Adrenal gland (tissue), 12 donors: Measurements from ENCODE around the gene ARIH1. TPM values are rescaled to one million over a fixed set of nuclear protein-coding genes. Genes with fewer than 3 reads are reported as not detected.
A peak's percentile ranks its signal among the peaks of the same experiment; 100 is the strongest.
"Not testable (repeated sequence)": the region's sequence is repeated elsewhere in the genome, so short reads cannot be mapped to it uniquely, and the experiment has no call there.

Source experiments
- DNase-seq, 7 donors: peaks; one replicate each; pipeline ENCODE4 v3.0.0-alpha.2; 2019 to 2020
- H3K27ac ChIP-seq, 5 donors: fragments of 200-600 bp; sonication (generic) in 4 of 5; 1 replicate in 3 of 5; 2 replicates in 2 of 5; pipeline versions ENCODE4 v1.5.1 to v1.8.0; 2016 to 2020; ENCODE audit warnings: mild to moderate bottlenecking in 1 of 5
- H3K27me3 ChIP-seq: fragments of 200-600 bp; 2 replicates; pipeline ENCODE4 v1.8.0; 2021
- H3K36me3 ChIP-seq, 2 donors: fragments of 200-600 bp; replicated peaks in 1 of 2; 1 replicate in 1 of 2; 2 replicates in 1 of 2; pipeline versions ENCODE4 v1.5.1 to v1.8.0; 2018 to 2022
- H3K4me1 ChIP-seq, 2 donors: fragments of 200-600 bp; replicated peaks in 1 of 2; 1 replicate in 1 of 2; 2 replicates in 1 of 2; pipeline versions ENCODE4 v1.5.1 to v1.8.0; 2018 to 2021
- H3K4me3 ChIP-seq, 4 donors: fragments of 200-600 bp; sonication (generic) in 3 of 4; one replicate each; pipeline ENCODE4 v1.5.1; 2016 to 2018
- H3K9me3 ChIP-seq, 3 donors: fragments of 200-600 bp; sonication (generic) in 1 of 3; replicated peaks in 1 of 3; 1 replicate in 2 of 3; 2 replicates in 1 of 3; pipeline versions ENCODE4 v1.5.1 to v1.8.0; 2016 to 2021
- WGBS, 4 donors: extraction: QIAGEN DNeasy Blood & Tissue Kit in 2 of 4; methylation state at CpG; one replicate each; pipeline versions ENCODE4 v1.1.5 to v1.1.7; 2013 to 2017; 5-methylcytosine and 5-hydroxymethylcytosine counted together
- intact Hi-C, 2 donors: fragments of 100-400 bp; cut with DNase I; formaldehyde crosslinking; loops; one replicate each; pipeline versions ENCODE4 v1.14.1 to v1.15.0; 2022 to 2023
- microRNA counts, 2 donors: library from miRNA; unstranded; fragments of <30 nt; microRNA quantifications; one replicate each; lab custom pipeline; 2016
- polyA plus RNA-seq, 3 donors: library from polyadenylated mRNA; stranded (reverse); fragments of 200-250 nt in 2 of 3; fragments of 350-450 nt in 1 of 3; fragmentation: Illumina TruSeq in 1 of 3; extraction: RNeasy Lipid Tissue Mini Kit (QIAGEN cat#74804) in 1 of 3; gene quantifications; one replicate each; pipeline ENCODE4 v1.2.3, GENCODE V29; 2013 to 2014
- total RNA-seq, 9 donors: library from RNA; depleted of rRNA in 4 of 9; stranded (reverse); fragments of >200 nt in 4 of 9; fragments of 120-200 nt in 1 of 9; fragmentation: NEBNext Ultra II Directional in 1 of 9; extraction: Animal tissue kit (Norgen Biotek cat#: 25700) in 1 of 9; gene quantifications; one replicate each; pipeline versions ENCODE4 v1.1.0 to v1.2.4, GENCODE V29; 2013 to 2023
- donor health status: healthy with polysubstance abuse.
- donor health status: Bipolar disorder and iron deficiency.
- donor health status: DM: yes; HTN: yes; CAD: no.
- donor health status: DM: no; HTN: no; CAD: no.
- donor health status: DM: no; HTN: no; CAD: no.
- donor health status: DM: yes; HTN: yes; CAD: no.

ARIH1 gene
- total and polyA plus RNA-seq, 12 donors, result 18.3 to 159 (median 58.8) TPM

DNA sequence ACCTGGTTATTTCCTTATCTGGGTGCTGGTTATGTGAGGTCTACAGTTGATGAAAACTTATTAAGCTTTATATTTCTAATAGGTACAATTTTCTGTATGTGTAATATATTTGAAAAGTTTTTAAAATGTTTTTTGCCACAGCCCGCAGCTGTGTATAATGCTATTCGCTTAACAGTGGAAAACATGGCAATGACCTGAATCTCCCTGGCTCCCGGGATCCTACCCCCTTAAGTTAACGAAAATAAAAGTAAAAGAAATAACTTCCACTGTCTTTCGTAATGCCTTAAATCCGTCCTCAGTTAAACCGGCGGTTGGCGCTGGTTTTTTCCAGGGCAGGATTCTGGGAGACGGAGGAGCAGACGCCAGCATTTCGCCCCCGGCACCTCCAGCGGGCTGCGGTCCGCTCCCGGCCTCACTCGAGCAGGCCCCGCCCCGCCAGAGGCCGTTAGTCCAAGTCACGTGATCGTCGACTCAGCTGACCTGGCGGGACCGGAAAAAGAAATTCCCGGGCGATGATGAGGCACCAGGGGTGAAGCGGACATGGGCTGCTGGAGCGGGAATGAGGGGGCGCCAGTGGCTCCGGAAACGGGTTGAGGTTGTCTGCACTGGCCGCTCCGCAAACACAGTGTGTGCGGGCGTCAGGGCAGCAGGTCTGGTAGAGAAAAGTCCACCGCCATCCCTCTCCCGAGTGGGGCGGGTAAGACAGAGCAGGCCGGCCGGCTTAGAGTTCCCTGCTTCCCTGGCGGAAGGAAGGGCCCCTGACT, 162.6 kb downstream of the ARIH1 start:
- WGBS, 4 donors, result 0% methylated on average over 18 to 19 of the region's 43 CpGs; no CpG with 5 or more reads in 2 of the 4 donors
- H3K27me3 ChIP-seq, H3K9me3 ChIP-seq, intact Hi-C loops, H3K36me3 ChIP-seq, H3K4me1 ChIP-seq: not testable (repeated sequence)
- DNase-seq, result peak; percentile 52 to 91 (median 80)
- peak overlapping the region in 1 of 4 donors; percentile 49 for H3K4me3 ChIP-seq
- H3K27ac ChIP-seq, result peak overlapping the region in 1 of 5 donors; percentile 66

DNA sequence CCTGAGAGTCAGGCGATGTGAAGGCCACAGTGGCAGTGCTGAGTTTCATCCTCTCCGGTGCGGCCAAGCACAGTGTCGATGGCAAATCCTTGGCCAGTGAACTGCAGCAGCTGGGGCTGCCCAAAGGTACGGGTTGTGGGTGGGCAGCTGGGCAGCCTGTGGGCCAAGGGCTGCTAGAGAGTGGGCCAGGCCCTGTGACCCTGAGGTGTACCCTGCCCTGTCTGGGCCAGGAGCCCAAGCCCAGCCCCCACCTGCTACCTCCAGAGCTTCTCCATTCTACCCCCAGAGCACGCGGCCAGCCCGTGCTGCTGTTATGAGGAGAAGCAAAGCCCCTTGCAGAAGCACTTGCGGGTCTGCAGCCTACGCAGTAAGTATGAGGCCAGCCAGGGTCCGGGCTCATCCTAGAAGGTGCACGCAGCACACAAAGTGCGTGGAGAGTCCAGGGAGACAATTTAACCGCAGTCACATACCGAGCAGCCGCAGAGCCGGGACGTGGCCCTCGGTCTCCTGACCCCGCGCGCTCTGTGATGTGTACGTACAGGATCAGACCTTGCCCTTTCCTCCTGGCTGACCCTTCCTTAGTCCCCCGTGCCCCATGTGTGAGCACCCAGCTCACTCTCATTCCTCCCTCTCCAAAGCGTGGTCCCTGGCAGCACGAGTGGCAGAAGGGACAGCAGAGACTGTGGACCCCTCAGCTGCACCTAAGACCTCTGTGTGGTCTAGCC, 165.8 kb downstream of the ARIH1 start:
- DNase-seq, H3K27ac ChIP-seq, H3K4me1 ChIP-seq, H3K4me3 ChIP-seq, intact Hi-C loops, H3K36me3 ChIP-seq, H3K27me3 ChIP-seq, H3K9me3 ChIP-seq: not testable (repeated sequence)
- WGBS, 4 donors, result no CpG with 5 or more reads among the region's 26 CpGs

GRCh38 chr15:72642271-72642670, 168.1 kb downstream of the ARIH1 start:
- H3K36me3 ChIP-seq, H3K4me3 ChIP-seq, DNase-seq, H3K27me3 ChIP-seq, H3K27ac ChIP-seq, H3K4me1 ChIP-seq, intact Hi-C loops, H3K9me3 ChIP-seq: not testable (repeated sequence)
- WGBS, 4 donors, result no CpG with 5 or more reads among the region's 2 CpGs

DNA sequence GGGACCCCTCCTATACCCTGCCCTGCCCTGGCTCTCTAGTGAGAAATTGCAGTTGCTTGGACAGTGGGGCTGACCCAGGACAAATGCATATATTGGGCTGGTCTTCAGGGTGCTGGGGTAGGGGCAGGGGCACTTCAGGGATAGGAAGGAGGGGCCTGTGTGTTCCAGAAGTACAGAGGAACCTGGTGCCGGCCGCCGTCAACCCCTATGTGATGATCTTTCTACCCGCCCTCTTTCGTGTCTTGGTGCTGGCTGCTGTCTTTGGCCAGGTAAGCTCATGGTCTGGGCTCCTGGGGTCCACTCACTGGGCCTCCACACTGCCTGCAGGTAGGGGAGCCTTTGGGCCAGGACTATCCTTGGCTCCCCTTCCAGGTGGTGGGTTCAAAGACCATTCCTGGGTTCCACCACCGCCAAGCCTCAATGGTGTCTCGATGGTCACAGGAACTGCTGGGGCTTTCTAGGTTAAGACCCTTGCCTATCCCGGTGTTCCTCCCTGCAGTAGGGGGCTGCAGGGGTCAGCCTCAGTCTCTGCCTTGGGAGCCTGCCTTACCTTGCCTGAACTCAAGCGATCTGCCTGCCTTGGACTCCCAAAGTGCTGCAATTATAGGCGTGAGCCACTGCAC, 174.6 kb downstream of the ARIH1 start:
- H3K9me3 ChIP-seq, intact Hi-C loops, H3K27ac ChIP-seq, H3K27me3 ChIP-seq, H3K36me3 ChIP-seq, DNase-seq, H3K4me3 ChIP-seq, H3K4me1 ChIP-seq: not testable (repeated sequence)
- 57 to 80% (median 78%) methylated on average over 3 to 8 of the region's 10 CpGs for WGBS, 4 donors

MicroRNAs encoded within 50 kb of the gene (microRNA counts, 767-probe panel; counts per million panel counts)
- 0 counts per million in 2 donors for microRNA hsa-miR-630 (lab: Ali Mortazavi, UCI)

Other genes starting within 250 kb of the ARIH1 start
- 1,000 to 10,000 TPM in 6 of 9 donors, 100 to 1,000 TPM in 3; 396 to 1,257 (median 1,069) TPM for gene PKM, start 243.1 kb upstream of the ARIH1 start, total RNA-seq
- 1,000 to 10,000 TPM in 1 of 3 donors, 100 to 1,000 TPM in 2; 520 to 1,308 (median 545) TPM for gene PKM, start 243.1 kb upstream of the ARIH1 start, polyA plus RNA-seq
- 10 to 100 TPM; 37.4 to 86.6 (median 70.7) TPM for gene PARP6, start 201.8 kb upstream of the ARIH1 start, total RNA-seq
- 100 to 1,000 TPM in 2 of 3 donors, 10 to 100 TPM in 1; 68.4 to 464 (median 239) TPM for gene PARP6, start 201.8 kb upstream of the ARIH1 start, polyA plus RNA-seq
- gene CELF6, start 154.2 kb upstream of the ARIH1 start, total RNA-seq, result 1 to 10 TPM; 1.2 to 4.1 (median 2.1) TPM
- 10 to 100 TPM in 2 of 3 donors, 1 to 10 TPM in 1; 3.2 to 24.1 (median 12.1) TPM for gene CELF6, start 154.2 kb upstream of the ARIH1 start, polyA plus RNA-seq
- 100 to 1,000 TPM in 8 of 9 donors, 10 to 100 TPM in 1; 82.2 to 219 (median 150) TPM for gene HEXA, start 98.3 kb upstream of the ARIH1 start, total RNA-seq
- gene HEXA, start 98.3 kb upstream of the ARIH1 start, polyA plus RNA-seq, result 100 to 1,000 TPM in 2 of 3 donors, 10 to 100 TPM in 1; 80.1 to 372 (median 289) TPM
- gene TMEM202, start 76.0 kb upstream of the ARIH1 start, total RNA-seq, result not detected
- not detected for gene TMEM202, start 76.0 kb upstream of the ARIH1 start, polyA plus RNA-seq
- under 1 TPM in 2 of 9 donors, not detected in 7; 0.11 to 0.61 TPM for gene GOLGA6B, start 180.4 kb downstream of the ARIH1 start, total RNA-seq
- gene GOLGA6B, start 180.4 kb downstream of the ARIH1 start, polyA plus RNA-seq, result not detected
- not detected for gene HIGD2B, start 211.9 kb downstream of the ARIH1 start, total RNA-seq
- gene HIGD2B, start 211.9 kb downstream of the ARIH1 start, polyA plus RNA-seq, result under 1 TPM in 1 of 3 donors, not detected in 2; 0.10 TPM
- gene BBS4, start 211.9 kb downstream of the ARIH1 start, total RNA-seq, result 10 to 100 TPM; 14.4 to 44.1 (median 25.3) TPM
- 10 to 100 TPM; 13.6 to 30.5 (median 15.8) TPM for gene BBS4, start 211.9 kb downstream of the ARIH1 start, polyA plus RNA-seq